Activated naive CD4-positive, alpha-beta T cell (primary cell): ENCODE measurements around the gene STARD13.

Source experiments
- DNase-seq, 4 experiments: peaks; one replicate each; lab custom pipeline; 2025; lab: John Stamatoyannopoulos, UW

STARD13 gene, protein sequence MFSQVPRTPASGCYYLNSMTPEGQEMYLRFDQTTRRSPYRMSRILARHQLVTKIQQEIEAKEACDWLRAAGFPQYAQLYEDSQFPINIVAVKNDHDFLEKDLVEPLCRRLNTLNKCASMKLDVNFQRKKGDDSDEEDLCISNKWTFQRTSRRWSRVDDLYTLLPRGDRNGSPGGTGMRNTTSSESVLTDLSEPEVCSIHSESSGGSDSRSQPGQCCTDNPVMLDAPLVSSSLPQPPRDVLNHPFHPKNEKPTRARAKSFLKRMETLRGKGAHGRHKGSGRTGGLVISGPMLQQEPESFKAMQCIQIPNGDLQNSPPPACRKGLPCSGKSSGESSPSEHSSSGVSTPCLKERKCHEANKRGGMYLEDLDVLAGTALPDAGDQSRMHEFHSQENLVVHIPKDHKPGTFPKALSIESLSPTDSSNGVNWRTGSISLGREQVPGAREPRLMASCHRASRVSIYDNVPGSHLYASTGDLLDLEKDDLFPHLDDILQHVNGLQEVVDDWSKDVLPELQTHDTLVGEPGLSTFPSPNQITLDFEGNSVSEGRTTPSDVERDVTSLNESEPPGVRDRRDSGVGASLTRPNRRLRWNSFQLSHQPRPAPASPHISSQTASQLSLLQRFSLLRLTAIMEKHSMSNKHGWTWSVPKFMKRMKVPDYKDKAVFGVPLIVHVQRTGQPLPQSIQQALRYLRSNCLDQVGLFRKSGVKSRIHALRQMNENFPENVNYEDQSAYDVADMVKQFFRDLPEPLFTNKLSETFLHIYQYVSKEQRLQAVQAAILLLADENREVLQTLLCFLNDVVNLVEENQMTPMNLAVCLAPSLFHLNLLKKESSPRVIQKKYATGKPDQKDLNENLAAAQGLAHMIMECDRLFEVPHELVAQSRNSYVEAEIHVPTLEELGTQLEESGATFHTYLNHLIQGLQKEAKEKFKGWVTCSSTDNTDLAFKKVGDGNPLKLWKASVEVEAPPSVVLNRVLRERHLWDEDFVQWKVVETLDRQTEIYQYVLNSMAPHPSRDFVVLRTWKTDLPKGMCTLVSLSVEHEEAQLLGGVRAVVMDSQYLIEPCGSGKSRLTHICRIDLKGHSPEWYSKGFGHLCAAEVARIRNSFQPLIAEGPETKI

DNA sequence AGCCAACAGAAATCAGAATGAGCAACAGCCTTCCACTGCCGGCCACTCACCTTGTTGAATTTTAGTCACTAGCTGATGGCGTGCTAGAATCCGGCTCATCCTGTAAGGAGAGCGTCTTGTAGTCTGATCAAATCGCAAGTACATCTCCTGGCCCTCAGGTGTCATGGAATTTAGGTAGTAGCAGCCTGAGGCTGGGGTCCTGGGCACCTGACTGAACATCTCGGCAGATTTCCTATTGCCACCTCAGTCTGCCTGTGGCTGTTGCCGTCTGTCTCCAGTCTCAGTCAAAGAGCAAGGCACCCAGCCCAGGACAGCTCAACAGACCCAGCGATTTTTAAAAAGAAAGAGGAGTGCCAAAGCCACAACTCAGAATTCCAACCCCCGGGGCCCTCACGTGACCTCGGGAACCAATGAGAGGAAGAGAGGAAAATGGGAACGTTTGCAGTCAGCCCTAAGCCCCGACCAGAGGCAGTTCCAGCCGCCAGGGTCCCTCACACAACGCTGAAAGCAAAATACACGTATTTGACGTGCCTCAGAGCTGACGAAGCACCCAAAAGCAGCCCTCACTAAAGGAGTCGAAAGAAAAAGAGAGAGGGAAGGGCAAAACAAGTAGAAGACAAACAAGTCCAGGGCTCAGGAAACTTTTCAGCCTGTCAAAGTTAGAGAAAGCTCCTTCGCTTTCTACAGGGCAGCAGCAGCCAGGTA is at the start of gene STARD13:
Gene STARD13 (minus strand): TSS at position 336 of the 705 bp plus-strand sequence. CDS start 117 bp downstream, at position 219.
- DNase-seq, result no peak

DNA sequence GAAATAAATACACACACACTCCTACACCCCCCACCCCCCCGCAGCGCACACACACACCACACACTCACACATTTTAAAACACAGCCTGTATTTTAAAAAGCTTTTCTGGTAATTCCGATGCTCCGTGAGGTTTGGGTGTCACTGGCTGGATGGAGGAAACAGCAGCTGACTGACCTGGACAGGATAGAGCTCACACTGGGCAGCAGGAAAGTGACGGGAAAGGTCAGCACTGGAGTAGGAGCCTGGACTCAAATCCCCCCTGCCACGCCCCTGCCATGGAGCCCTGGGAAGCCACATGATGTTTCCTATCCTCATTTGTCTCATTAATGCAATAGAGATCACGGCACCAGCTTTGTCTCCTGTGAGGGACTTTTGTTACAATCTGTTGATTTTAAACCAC is 49.3 kb upstream of the STARD13 start:
- no peak for DNase-seq

DNA sequence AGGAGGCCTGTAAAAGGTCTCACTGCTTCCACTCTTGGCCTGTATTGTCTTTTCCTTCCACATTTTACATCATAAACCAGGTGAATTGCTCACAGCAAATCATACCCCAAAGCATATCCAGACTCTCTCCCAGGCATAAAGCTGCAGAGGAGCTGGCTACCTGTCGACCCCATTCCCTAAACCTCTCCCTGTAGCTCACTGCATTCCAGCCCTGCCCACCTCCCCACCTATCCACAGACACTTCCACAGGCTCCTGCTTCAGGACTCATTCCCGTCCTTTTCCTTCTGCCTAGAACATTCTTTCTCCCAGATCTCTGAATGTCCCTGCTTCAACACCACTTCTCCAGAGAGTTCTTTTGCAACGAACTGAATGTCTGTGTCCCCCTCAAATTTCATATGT is 46.4 kb upstream of the STARD13 start:
- no peak for DNase-seq

DNA sequence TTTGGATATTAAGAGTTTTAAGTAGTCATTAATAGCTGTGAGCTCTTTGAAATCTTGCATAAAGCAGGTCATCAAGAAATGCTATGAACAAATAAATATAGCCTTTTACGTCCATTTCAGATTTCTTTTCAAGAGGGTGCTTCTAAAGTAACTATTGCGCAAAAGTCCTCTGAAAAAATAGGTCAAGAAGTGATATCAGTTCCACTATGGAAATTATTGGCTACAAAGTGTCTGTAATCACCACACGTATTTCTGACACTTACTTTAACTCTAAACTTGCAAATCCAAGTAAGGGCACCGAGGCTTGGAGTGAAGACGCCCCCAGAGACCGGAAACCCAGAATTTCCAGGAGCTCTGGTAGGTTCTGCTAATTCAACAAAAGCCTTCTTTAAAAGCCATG is 44.9 kb upstream of the STARD13 start:
- DNase-seq, result no peak

DNA sequence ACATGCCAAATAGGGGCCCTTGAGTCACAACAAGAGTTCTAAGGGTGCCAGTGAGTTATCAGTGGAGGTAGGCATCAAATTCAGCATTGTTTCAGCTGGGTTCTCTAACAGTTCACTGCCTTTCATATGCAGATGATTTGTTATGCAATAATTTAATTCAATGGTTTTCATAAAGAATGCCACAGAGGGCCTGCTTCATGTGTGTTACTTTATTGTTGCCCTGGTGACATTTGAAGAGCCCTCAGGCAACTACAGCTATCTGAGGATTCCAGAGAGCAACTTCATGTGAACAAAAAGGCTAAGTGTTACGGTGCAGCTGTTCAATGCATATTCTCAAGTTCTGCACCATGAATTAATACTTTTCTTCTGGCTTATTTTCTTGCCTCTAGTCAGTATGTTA is 43.1 kb upstream of the STARD13 start:
- no peak for DNase-seq

DNA sequence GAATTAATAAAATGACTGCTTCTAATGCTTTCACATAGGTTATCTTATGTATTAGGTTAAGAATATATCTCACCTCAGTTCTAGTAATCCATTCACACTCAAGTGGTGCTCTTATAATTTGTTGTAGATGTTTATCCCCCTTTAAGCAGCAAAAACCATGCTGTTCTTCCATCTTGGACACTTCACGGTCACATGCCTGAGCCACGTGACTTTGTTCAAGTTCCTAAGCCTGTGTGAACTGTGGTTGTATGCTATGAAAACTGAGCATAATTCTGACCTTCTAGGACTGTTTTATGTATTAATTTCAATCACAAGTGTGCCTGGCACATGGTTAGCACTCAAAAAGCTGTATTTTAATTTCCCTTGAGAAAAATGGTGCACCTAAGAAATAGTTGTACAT is 41.2 kb upstream of the STARD13 start:
- DNase-seq, result no peak

DNA sequence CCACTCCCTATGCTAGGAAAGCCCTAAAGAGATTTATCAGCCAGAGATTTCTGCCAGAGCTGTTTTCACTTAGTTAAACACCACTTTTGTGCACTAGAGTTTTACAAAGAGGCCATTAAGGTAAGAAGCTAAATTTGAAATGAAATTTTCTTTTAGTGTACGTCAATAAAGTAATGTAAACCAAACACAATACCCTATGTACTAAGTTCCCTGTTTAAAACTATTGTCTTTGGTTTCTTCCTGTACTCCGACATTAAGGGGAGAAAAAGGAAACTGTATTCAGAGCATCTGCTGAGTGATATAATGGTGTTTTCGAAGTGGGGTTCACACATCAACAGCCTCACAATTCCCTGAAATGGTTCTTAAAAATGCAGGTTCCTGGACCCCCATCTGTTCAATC is 40.7 kb upstream of the STARD13 start:
- no peak for DNase-seq

DNA sequence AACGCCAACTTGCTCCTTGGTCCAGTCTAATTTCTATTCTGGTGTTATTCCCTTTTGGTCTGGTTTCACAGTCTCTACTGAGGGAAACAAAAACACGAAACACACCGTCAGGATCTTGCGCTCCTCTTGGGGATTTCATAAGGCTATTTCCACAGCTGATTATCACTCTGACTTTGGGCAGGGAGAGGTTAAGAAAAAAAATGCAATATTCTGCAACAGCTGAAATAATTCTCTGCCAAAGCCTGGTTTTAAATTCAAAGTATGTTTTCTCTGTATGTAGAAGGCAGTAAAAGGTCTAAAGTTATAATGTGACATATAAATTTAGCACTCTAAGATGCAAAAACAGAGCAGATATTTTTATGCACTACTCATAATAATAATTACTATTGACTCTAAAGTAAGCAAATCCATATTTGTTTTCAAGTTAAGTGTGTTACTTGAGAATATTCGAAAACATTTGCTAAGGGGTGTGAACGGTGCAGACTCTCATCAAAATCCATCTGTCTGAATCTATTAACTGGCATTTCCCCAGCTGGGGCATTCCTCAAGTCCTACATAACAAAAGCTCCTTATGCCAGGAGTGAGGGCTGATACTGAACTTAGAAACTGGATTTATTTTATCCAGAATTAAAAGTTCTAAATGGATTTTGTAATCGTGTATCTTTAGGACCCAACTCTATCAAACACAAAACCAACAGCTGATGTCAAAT is 38.4 kb upstream of the STARD13 start:
- DNase-seq, result no peak

DNA sequence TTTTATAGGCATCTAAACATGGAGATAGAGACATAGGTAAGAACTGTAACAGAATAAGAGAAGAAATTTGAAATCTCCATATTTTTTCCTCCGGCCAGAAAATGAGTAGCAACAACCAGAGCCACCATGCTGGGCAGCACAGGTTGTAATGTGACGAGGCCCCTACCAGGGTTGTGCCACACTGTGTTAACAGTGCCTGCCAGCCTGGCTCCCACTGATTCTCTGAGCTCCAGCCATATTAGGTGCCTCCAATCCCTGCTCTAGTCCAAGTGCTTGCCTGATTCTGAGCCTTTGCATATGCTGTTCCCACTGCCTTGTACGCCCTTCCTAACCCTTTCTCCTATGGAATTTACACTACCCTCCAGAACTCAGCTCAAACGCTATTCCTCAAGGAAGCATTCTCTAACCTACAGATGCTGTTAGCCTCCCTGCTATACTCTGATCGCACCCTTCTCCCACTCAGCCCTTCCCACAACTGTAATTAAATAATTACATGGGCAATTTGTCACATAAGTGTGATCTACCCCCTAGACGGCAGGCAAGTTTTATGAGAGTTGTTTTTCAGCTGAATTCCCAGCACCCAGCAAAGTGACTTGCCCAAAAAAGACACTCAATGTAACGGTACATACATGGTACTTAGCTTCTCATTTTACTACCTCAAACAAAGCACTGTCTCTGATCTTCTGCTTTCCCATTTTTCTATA is 37.6 kb upstream of the STARD13 start:
- DNase-seq, result no peak

DNA sequence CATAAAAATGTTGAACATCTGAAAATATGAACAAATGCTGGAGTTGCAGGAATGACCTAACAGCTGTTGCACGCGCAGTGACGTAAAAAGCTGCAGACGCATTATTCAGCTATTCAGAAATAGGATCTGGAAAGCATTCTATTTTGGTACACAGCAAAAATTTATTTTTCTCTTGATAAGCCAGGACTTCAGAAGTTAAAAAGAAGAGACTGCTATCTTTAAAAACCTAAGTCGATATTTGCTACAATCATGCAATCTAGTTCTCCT is 36.9 kb upstream of the STARD13 start:
- DNase-seq, result no peak

DNA sequence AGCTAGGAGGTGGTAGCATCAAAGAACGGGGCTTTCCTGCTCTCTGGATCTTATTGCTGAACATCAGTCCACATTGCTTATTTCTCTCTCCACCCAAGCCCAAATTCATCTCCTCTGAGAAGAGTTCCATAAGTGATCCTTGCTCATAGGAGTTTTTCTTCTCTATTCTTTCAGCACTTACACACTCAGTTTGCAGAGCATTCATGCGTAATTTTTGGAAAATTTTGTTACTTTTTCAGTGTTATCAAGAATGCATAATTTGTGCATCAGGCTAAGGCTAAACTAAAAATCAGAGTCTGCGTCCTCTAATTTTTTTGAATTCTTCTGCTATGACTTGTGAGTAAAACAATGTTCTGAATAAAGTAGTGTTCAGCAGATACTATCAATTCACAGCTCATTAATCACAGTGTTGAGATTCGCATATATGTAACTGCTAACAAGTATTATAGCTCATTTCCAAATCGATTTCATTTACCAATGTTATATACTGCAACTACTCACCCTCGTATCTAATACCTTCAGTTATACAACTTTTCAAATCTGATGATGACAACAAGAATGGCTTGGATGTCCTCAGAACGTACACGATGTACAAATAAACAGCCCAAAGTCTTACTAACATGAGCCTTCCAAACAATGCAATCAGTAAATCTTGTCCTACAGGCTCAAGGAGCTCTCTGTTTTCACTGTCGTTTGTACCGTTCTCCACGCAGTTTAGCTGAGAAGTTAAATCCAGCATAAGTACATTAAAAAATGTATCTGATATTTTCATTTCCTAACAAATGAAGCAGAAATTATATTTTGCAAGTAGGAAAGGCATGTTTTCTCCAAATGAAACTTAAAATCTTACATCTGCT is 36.4 kb upstream of the STARD13 start:
- no peak for DNase-seq

DNA sequence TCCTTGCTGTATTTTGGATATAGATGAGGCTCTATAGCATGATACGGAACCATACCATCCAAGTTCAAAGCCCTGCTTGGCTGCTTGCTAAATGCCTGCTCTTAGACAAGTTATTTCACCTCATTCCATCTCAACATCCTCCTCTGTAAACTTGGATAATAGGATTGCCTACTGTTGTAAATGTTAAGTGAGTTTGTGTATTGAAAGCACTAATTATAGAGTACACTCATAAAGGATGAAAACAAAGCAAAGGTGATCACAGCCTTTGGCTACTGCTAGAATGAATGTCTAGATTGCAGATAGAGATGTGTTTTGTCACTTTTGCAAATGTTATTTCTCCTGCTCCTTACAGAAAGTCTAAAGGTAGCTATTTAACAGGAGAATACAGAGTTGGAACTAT is 34.3 kb upstream of the STARD13 start:
- no peak for DNase-seq

DNA sequence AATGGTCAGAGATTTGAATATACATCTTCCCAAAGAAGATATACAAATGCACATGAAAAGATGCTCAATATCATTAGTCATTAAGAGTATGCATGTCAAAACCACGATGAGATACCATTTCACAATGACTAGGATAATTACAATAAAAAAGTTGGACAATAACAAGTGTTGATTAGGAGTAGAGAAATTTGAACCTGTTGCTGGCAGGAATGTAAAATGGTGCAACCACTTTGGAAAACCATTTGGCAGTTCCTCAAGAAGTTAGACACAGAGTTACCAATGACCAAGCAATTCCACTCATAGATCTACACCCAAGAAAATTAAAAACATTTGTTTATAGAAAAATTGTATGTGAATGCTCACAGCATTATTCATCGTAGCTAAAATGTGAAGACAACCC is 33.2 kb upstream of the STARD13 start:
- no peak for DNase-seq

DNA sequence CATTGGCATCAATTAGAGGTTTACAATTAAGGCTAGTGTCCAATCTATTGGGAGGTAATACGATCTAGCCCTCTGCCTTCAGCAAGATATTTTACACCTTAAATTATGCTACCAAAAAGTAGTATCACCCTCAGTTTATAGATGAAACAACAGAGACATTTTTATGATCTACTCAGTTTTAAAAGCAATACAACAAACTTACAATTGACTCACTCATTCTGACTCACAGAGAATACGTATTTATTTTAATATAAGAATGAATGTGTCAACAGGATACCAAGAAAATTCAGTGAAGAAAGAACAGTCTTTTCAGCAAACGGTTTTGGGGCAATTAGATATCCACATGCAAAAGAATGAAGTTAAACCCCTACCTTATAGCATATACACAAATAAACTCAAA is 32.5 kb upstream of the STARD13 start:
- no peak for DNase-seq

DNA sequence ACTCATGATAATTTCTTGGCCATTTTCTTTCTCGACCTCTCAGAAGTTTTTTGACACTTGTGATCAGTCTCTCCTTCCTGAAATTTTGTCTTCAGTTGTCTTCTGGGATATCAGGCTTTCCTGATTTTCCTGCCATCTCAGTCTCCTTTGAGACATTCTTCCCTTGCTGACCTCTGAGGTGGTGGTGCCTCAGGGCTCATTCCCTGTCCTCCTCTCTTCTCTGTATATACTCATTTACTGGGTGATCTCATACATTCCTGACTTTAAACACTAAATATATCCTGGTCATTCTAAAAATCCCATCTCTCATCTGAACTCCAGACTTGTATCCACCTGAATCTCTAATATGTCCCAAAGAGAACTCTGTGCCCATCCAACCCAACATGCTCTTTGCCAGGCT is 31.3 kb upstream of the STARD13 start:
- no peak for DNase-seq

DNA sequence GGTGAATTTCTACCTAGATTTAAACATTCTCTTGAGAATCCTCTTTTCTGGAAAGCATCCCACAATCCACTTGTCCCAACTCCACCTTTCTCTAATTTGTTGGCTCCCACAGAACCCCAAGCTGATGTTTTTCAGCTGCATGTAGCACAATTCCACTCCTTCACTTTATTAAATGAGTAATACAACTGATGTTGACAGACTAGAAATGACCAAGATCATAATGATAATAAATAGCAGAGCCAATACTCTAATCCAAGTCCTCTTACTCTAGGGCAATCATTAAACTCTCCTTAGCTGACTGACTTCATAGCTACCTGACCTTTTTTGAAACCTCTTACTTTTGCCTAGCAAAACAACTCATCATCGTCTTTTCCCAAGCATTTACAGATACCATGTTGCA is 27.9 kb upstream of the STARD13 start:
- no peak for DNase-seq

DNA sequence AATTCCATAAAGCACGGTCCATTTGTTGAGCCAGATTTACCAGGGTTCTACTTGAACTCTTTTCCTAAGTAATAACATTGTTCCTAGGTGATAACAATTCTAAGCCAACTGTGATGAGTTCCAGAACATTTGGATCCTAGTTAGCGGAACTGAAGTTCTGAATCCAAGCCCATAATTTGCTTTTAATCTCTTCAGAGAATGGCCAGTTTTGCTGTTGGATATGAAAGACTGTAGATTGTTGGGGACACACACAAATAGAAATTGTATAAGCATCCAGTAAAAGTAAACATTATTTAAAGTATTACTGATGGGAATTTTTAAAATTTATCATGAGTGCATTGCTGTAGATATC is 27.3 kb upstream of the STARD13 start:
- DNase-seq, result no peak

DNA sequence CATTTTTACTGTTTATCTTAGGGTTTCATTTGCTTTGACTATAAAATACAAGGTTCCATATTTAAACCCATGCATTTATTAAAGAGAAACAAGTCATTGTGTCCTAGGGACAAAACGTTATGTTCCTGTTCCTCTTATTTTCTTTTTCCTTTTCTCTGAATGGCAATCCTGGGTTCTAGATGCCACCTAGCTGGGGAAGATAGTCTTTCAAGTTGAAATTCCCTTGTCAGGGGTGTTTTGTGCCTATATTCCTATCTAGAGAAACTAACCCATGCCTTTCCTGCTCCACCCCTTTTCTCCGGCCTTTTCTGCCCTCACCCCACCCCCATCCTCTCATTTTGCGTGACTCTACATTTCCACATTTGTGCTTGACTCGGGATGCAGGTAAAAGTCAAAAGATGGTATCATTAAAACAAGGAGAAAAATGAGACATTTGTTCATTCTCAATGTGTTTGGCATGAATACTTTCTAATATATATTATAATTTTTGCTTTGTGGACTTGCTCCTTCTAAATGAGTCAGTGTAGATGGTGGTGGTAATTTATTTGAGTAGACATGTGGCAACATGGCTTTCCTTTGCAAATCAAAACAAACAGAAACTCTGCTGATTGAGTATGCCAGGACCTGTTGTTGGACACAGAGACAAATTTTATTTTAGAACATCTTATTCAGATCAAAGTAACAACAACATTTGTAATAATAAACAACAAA is 26.8 kb upstream of the STARD13 start:
- DNase-seq, result no peak

DNA sequence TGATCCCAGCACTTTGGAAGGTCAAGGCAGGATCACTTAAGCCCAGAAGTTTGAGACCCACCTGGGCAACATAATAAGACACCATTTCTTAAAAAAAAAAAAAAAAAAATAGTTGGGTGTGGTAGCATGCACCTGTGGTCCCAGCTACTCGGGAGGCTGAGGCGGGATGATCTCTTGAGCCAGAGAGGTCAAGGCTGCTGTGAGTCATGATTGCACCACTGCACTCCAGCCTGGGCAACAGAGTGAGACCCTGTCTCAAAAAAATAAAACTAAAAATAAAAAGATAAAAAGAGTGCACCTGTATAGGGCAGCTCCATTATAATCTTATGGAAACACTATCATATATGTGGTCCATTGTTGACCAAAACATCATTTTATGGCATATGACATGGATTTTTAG is 25.5 kb upstream of the STARD13 start:
- no peak for DNase-seq
